ENCODE measurements around the gene TXNDC15.
"Not testable (repeated sequence)": the region's sequence is repeated elsewhere in the genome, so short reads cannot be mapped to it uniquely, and the experiment has no call there.

The TXNDC15 gene

GRCh38 chr5:134873987-134874830 lies at the start of gene TXNDC15:
Gene TXNDC15, plus strand, starts transcription at chr5:134874371. Its CDS starts 57 bp downstream, at chr5:134874428.
- H3K9ac ChIP-seq (ENCODE audit: low read length in 2 of 2), result peak within 1 kb of the TSS; percentile 81 to 89
- H3K4me1 ChIP-seq (ENCODE audit: control insufficient read depth, insufficient read depth, low read length), result peaks cover 22% of the 10 kb centered on the region
- H3K9me3 ChIP-seq (ENCODE audit: control insufficient read depth in 2 of 2, low read length in 2 of 2), result no peaks in the 10 kb centered on the region
- H3K4me3 ChIP-seq (ENCODE audit: low read length in 2 of 2), result peak within 1 kb of the TSS; percentile 93 to 94
- H3K27me3 ChIP-seq (ENCODE audit: control insufficient read depth in 1 of 2, insufficient read depth in 2 of 2, low read length in 2 of 2), result no peaks in the 10 kb centered on the region
- peak within 1 kb of the TSS; percentile 89 for H3K27ac ChIP-seq (ENCODE audit: low read length)
- H3K36me3 ChIP-seq (ENCODE audit: control insufficient read depth in 2 of 2, insufficient read depth in 2 of 2, low read length in 2 of 2), result no peaks in the 10 kb centered on the region

GRCh38 chr5:134824681-134825080 lies 49.5 kb upstream of the TXNDC15 start:
- H3K4me1 ChIP-seq (ENCODE audit: control insufficient read depth, insufficient read depth, low read length), result no peaks in the 10 kb centered on the region
- H3K27ac ChIP-seq (ENCODE audit: low read length), result no peak overlapping the region
- H3K36me3 ChIP-seq (ENCODE audit: control insufficient read depth in 2 of 2, insufficient read depth in 2 of 2, low read length in 2 of 2), result peaks cover 11 to 14% of the 10 kb centered on the region in 2 donors
- no peak overlapping the region for H3K4me3 ChIP-seq (ENCODE audit: low read length in 2 of 2)
- H3K27me3 ChIP-seq (ENCODE audit: control insufficient read depth in 1 of 2, insufficient read depth in 2 of 2, low read length in 2 of 2), result no peaks in the 10 kb centered on the region
- H3K9me3 ChIP-seq (ENCODE audit: control insufficient read depth in 2 of 2, low read length in 2 of 2), result no peaks in the 10 kb centered on the region
- no peak overlapping the region for H3K9ac ChIP-seq (ENCODE audit: low read length in 2 of 2)

- no peak overlapping the region for H3K4me3 ChIP-seq (ENCODE audit: low read length in 2 of 2)
- no peak overlapping the region for H3K27ac ChIP-seq (ENCODE audit: low read length)
- H3K36me3 ChIP-seq (ENCODE audit: control insufficient read depth in 2 of 2, insufficient read depth in 2 of 2, low read length in 2 of 2), result peaks cover 11 to 14% of the 10 kb centered on the region in 2 donors
- H3K27me3 ChIP-seq (ENCODE audit: control insufficient read depth in 1 of 2, insufficient read depth in 2 of 2, low read length in 2 of 2), result no peaks in the 10 kb centered on the region
- no peaks in the 10 kb centered on the region for H3K4me1 ChIP-seq (ENCODE audit: control insufficient read depth, insufficient read depth, low read length)
- H3K9me3 ChIP-seq (ENCODE audit: control insufficient read depth in 2 of 2, low read length in 2 of 2), result no peaks in the 10 kb centered on the region
- no peak overlapping the region for H3K9ac ChIP-seq (ENCODE audit: low read length in 2 of 2)
Observed at GRCh38 chr5:134825212-134825611, 49.0 kb upstream of the TXNDC15 start.

GRCh38 chr5:134833340-134834032 lies 40.7 kb upstream of the TXNDC15 start:
- H3K4me1 ChIP-seq (ENCODE audit: control insufficient read depth, insufficient read depth, low read length), result no peaks in the 10 kb centered on the region
- H3K9me3 ChIP-seq (ENCODE audit: control insufficient read depth in 2 of 2, low read length in 2 of 2), result no peaks in the 10 kb centered on the region
- H3K36me3 ChIP-seq (ENCODE audit: control insufficient read depth in 2 of 2, insufficient read depth in 2 of 2, low read length in 2 of 2), result peaks cover 3 to 7% of the 10 kb centered on the region in 2 donors
- H3K4me3 ChIP-seq (ENCODE audit: low read length in 2 of 2), result no peak overlapping the region
- no peak overlapping the region for H3K27ac ChIP-seq (ENCODE audit: low read length)
- no peaks in the 10 kb centered on the region for H3K27me3 ChIP-seq (ENCODE audit: control insufficient read depth in 1 of 2, insufficient read depth in 2 of 2, low read length in 2 of 2)
- H3K9ac ChIP-seq (ENCODE audit: low read length in 2 of 2), result no peak overlapping the region

GRCh38 chr5:134835623-134836022 lies 38.5 kb upstream of the TXNDC15 start:
- Histone ChIP-seq H3K9ac (ENCODE audit: low read length in 2 of 2) (no peak overlapping the region), H3K27ac (ENCODE audit: low read length) (no peak overlapping the region), H3K27me3 (ENCODE audit: control insufficient read depth in 1 of 2, insufficient read depth in 2 of 2, low read length in 2 of 2) (no peaks in the 10 kb centered on the region), H3K9me3 (ENCODE audit: control insufficient read depth in 2 of 2, low read length in 2 of 2) (no peaks in the 10 kb centered on the region), H3K4me1 (ENCODE audit: control insufficient read depth, insufficient read depth, low read length) (no peaks in the 10 kb centered on the region), H3K36me3 (ENCODE audit: control insufficient read depth in 2 of 2, insufficient read depth in 2 of 2, low read length in 2 of 2) (peaks cover 6 to 11% of the 10 kb centered on the region in 2 donors), H3K4me3 (ENCODE audit: low read length in 2 of 2) (no peak overlapping the region)

GRCh38 chr5:134837530-134838181 lies 36.5 kb upstream of the TXNDC15 start:
- Histone ChIP-seq H3K4me3 (ENCODE audit: low read length in 2 of 2) (no peak overlapping the region), H3K9me3 (ENCODE audit: control insufficient read depth in 2 of 2, low read length in 2 of 2) (no peaks in the 10 kb centered on the region), H3K9ac (ENCODE audit: low read length in 2 of 2) (no peak overlapping the region), H3K27ac (ENCODE audit: low read length) (no peak overlapping the region), H3K36me3 (ENCODE audit: control insufficient read depth in 2 of 2, insufficient read depth in 2 of 2, low read length in 2 of 2) (peaks cover 6 to 11% of the 10 kb centered on the region in 2 donors), H3K4me1 (ENCODE audit: control insufficient read depth, insufficient read depth, low read length) (no peaks in the 10 kb centered on the region), H3K27me3 (ENCODE audit: control insufficient read depth in 1 of 2, insufficient read depth in 2 of 2, low read length in 2 of 2) (no peaks in the 10 kb centered on the region)

- H3K36me3 ChIP-seq (ENCODE audit: control insufficient read depth in 2 of 2, insufficient read depth in 2 of 2, low read length in 2 of 2), result peaks cover 6 to 11% of the 10 kb centered on the region in 2 donors
- not testable (repeated sequence) for H3K27ac ChIP-seq (ENCODE audit: low read length); H3K27me3 ChIP-seq (ENCODE audit: control insufficient read depth in 1 of 2, insufficient read depth in 2 of 2, low read length in 2 of 2)
Observed at GRCh38 chr5:134838361-134838760, 35.8 kb upstream of the TXNDC15 start.

GRCh38 chr5:134840811-134841210 lies 33.4 kb upstream of the TXNDC15 start:
- no peaks in the 10 kb centered on the region for H3K4me1 ChIP-seq (ENCODE audit: control insufficient read depth, insufficient read depth, low read length)
- no peaks in the 10 kb centered on the region for H3K27me3 ChIP-seq (ENCODE audit: control insufficient read depth in 1 of 2, insufficient read depth in 2 of 2, low read length in 2 of 2)
- no peak overlapping the region for H3K4me3 ChIP-seq (ENCODE audit: low read length in 2 of 2)
- H3K9ac ChIP-seq (ENCODE audit: low read length in 2 of 2), result no peak overlapping the region
- no peak overlapping the region for H3K27ac ChIP-seq (ENCODE audit: low read length)
- no peaks in the 10 kb centered on the region for H3K9me3 ChIP-seq (ENCODE audit: control insufficient read depth in 2 of 2, low read length in 2 of 2)
- peaks cover 6% of the 10 kb centered on the region in 2 donors for H3K36me3 ChIP-seq (ENCODE audit: control insufficient read depth in 2 of 2, insufficient read depth in 2 of 2, low read length in 2 of 2)

More at GRCh38 chr5:134838361-134838760, 35.8 kb upstream of the TXNDC15 start:
- H3K9ac ChIP-seq (ENCODE audit: low read length in 2 of 2); H3K4me3 ChIP-seq (ENCODE audit: low read length in 2 of 2); H3K4me1 ChIP-seq (ENCODE audit: control insufficient read depth, insufficient read depth, low read length); H3K9me3 ChIP-seq (ENCODE audit: control insufficient read depth in 2 of 2, low read length in 2 of 2): not testable (repeated sequence)

- H3K9ac ChIP-seq (ENCODE audit: low read length in 2 of 2), result no peak overlapping the region
- no peaks in the 10 kb centered on the region for H3K9me3 ChIP-seq (ENCODE audit: control insufficient read depth in 2 of 2, low read length in 2 of 2)
- peaks cover 11% of the 10 kb centered on the region for H3K4me1 ChIP-seq (ENCODE audit: control insufficient read depth, insufficient read depth, low read length)
- H3K27me3 ChIP-seq (ENCODE audit: control insufficient read depth in 1 of 2, insufficient read depth in 2 of 2, low read length in 2 of 2), result no peaks in the 10 kb centered on the region
- H3K4me3 ChIP-seq (ENCODE audit: low read length in 2 of 2), result no peak overlapping the region
- no peak overlapping the region for H3K27ac ChIP-seq (ENCODE audit: low read length)
- H3K36me3 ChIP-seq (ENCODE audit: control insufficient read depth in 2 of 2, insufficient read depth in 2 of 2, low read length in 2 of 2), result peaks cover 0 to 4% of the 10 kb centered on the region in 2 donors
Observed at GRCh38 chr5:134844252-134844651, 29.9 kb upstream of the TXNDC15 start.

GRCh38 chr5:134845335-134845851 lies 28.8 kb upstream of the TXNDC15 start:
- H3K4me1 ChIP-seq (ENCODE audit: control insufficient read depth, insufficient read depth, low read length), result peaks cover 11% of the 10 kb centered on the region

More at GRCh38 chr5:134845335-134845851, 28.8 kb upstream of the TXNDC15 start:
- peak overlapping the region; percentile 85 for H3K27ac ChIP-seq (ENCODE audit: low read length)
- peak overlapping the region; percentile 64 to 86 for H3K4me3 ChIP-seq (ENCODE audit: low read length in 2 of 2)
- H3K27me3 ChIP-seq (ENCODE audit: control insufficient read depth in 1 of 2, insufficient read depth in 2 of 2, low read length in 2 of 2), result no peaks in the 10 kb centered on the region
- peak overlapping the region; percentile 77 to 89 for H3K9ac ChIP-seq (ENCODE audit: low read length in 2 of 2)
- H3K9me3 ChIP-seq (ENCODE audit: control insufficient read depth in 2 of 2, low read length in 2 of 2), result no peaks in the 10 kb centered on the region
- H3K36me3 ChIP-seq (ENCODE audit: control insufficient read depth in 2 of 2, insufficient read depth in 2 of 2, low read length in 2 of 2), result peaks cover 0 to 2% of the 10 kb centered on the region in 2 donors
